Activated CD4-positive, alpha-beta memory T cell treated with anti-CD3 and anti-CD28 coated beads for 36 hours (primary cell): ENCODE results near the gene CALHM6. TPM values are rescaled to one million over a fixed set of nuclear protein-coding genes. Genes with fewer than 3 reads are reported as not detected.

Experiments used
- CTCF ChIA-PET: fragments of 350-600 bp; sonication (Branson Sonifier 250); formaldehyde crosslinking; loops from one replicate; lab custom pipeline; 2021; ENCODE audit warnings: antibody characterized with exemption, inconsistent platforms; lab: Charles Lee
- POLR2A ChIA-PET: fragments of 350-600 bp; sonication (Branson Sonifier 250); formaldehyde crosslinking; loops from one replicate; lab custom pipeline; 2021; ENCODE audit warnings: antibody characterized with exemption; lab: Charles Lee
- DNase-seq: peaks from one replicate; pipeline ENCODE4 v3.0.0-alpha.2; 2020
- H3K27ac Mint-ChIP-seq: one replicate; pipeline ENCODE4 v1.8.0; 2021; ENCODE audit warnings: mixed read lengths
- H3K27me3 Mint-ChIP-seq: one replicate; pipeline ENCODE4 v1.8.0; 2021; ENCODE audit warnings: mixed read lengths
- H3K36me3 Mint-ChIP-seq: one replicate; pipeline ENCODE4 v1.8.0; 2021; ENCODE audit warnings: mixed read lengths
- H3K4me1 Mint-ChIP-seq: one replicate; pipeline ENCODE4 v1.8.0; 2021; ENCODE audit warnings: low read depth, mixed read lengths
- H3K4me3 Mint-ChIP-seq: one replicate; pipeline ENCODE4 v1.8.0; 2021; ENCODE audit warnings: mild to moderate bottlenecking, mixed read lengths
- H3K9me3 Mint-ChIP-seq: one replicate; pipeline ENCODE4 v1.8.0; 2021; ENCODE audit warnings: mixed read lengths
- intact Hi-C: fragments of 100-400 bp; cut with micrococcal nuclease; formaldehyde crosslinking; loops from one replicate; pipeline ENCODE4 v1.15.1; 2023
- total RNA-seq, 2 experiments: library from RNA; stranded (reverse); gene quantifications; one replicate each; pipeline ENCODE4 v1.2.3, GENCODE V29; 2021

The CALHM6 gene
- total RNA-seq, 2 experiments from 2014 or later = 3.4 to 4.4 TPM

GRCh38 chr6:116461932-116462885 lies 1.0 kb downstream of the CALHM6 start:
- H3K9me3 Mint-ChIP-seq = no peaks in the 10 kb centered on the region
- no peak overlapping the region for H3K27ac Mint-ChIP-seq
- H3K4me1 Mint-ChIP-seq = peaks cover 22% of the 10 kb centered on the region
- peaks cover 32% of the 10 kb centered on the region for H3K27me3 Mint-ChIP-seq
- ChIA-PET POLR2A (no interaction called here), CTCF (interaction anchor here (0.8 kb wide), 1 partner anchor 17 kb away, joined by 5 read pairs; no protein-coding TSS in a partner anchor)
- DNase-seq = peak; percentile 62
- no peaks in the 10 kb centered on the region for H3K36me3 Mint-ChIP-seq
- H3K4me3 Mint-ChIP-seq = peak overlapping the region; percentile 60
- intact Hi-C loops = loop anchor here (5.0 kb wide), 2 partner anchors 90 to 175 kb away; partner anchors contain the start of gene DSE

GRCh38 chr6:116463301-116463700 lies 2.1 kb downstream of the CALHM6 start:
- H3K4me3 Mint-ChIP-seq = no peak overlapping the region
- peaks cover 32% of the 10 kb centered on the region for H3K27me3 Mint-ChIP-seq
- intact Hi-C loops = loop anchor here (5.0 kb wide), 2 partner anchors 91 to 176 kb away; partner anchors contain the start of gene DSE
- ChIA-PET POLR2A (interaction anchor here (0.7 to 1.1 kb wide), 2 partner anchors 184 to 190 kb away, joined by 3 to 5 read pairs; partner anchors contain the start of gene TSPYL1), CTCF (no interaction called here)
- H3K27ac Mint-ChIP-seq = no peak overlapping the region
- H3K9me3 Mint-ChIP-seq = no peaks in the 10 kb centered on the region
- H3K36me3 Mint-ChIP-seq = no peaks in the 10 kb centered on the region
- peaks cover 22% of the 10 kb centered on the region for H3K4me1 Mint-ChIP-seq
- DNase-seq = no peak

GRCh38 chr6:116465246-116465645 lies 4.1 kb downstream of the CALHM6 start:
- H3K36me3 Mint-ChIP-seq = no peaks in the 10 kb centered on the region

GRCh38 chr6:116467096-116467495 lies 5.9 kb downstream of the CALHM6 start:
- peaks cover 12% of the 10 kb centered on the region for H3K4me1 Mint-ChIP-seq
- H3K9me3 Mint-ChIP-seq = no peaks in the 10 kb centered on the region
- no peak overlapping the region for H3K27ac Mint-ChIP-seq
- H3K36me3 Mint-ChIP-seq = no peaks in the 10 kb centered on the region
- H3K27me3 Mint-ChIP-seq = peaks cover 21% of the 10 kb centered on the region
- intact Hi-C loops = no loop called here
- no peak for DNase-seq
- H3K4me3 Mint-ChIP-seq = no peak overlapping the region
- ChIA-PET CTCF (no interaction called here), POLR2A (interaction anchor here (0.6 kb wide), 1 partner anchor 335 kb away, joined by 4 read pairs; no protein-coding TSS in a partner anchor)

More at GRCh38 chr6:116465246-116465645, 4.1 kb downstream of the CALHM6 start:
- no peak overlapping the region for H3K4me3 Mint-ChIP-seq
- CTCF ChIA-PET = no interaction called here
- POLR2A ChIA-PET = no interaction called here
- no peak overlapping the region for H3K27ac Mint-ChIP-seq
- peaks cover 34% of the 10 kb centered on the region for H3K27me3 Mint-ChIP-seq
- intact Hi-C loops = no loop called here
- H3K4me1 Mint-ChIP-seq = peaks cover 22% of the 10 kb centered on the region
- H3K9me3 Mint-ChIP-seq = no peaks in the 10 kb centered on the region
- DNase-seq = peak; percentile 27

GRCh38 chr6:116467514-116467913 lies 6.3 kb downstream of the CALHM6 start:
- intact Hi-C loops = no loop called here
- ChIA-PET CTCF (no interaction called here), POLR2A (interaction anchor here (0.6 kb wide), 1 partner anchor 335 kb away, joined by 4 read pairs; no protein-coding TSS in a partner anchor)
- H3K36me3 Mint-ChIP-seq = no peaks in the 10 kb centered on the region
- H3K27me3 Mint-ChIP-seq = peaks cover 20% of the 10 kb centered on the region
- no peak for DNase-seq
- no peaks in the 10 kb centered on the region for H3K9me3 Mint-ChIP-seq
- peaks cover 10% of the 10 kb centered on the region for H3K4me1 Mint-ChIP-seq
- no peak overlapping the region for H3K4me3 Mint-ChIP-seq
- no peak overlapping the region for H3K27ac Mint-ChIP-seq

- Mint-ChIP-seq H3K27me3 (peaks cover 14% of the 10 kb centered on the region), H3K4me1 (peaks cover 7% of the 10 kb centered on the region), H3K4me3 (no peak overlapping the region), H3K27ac (no peak overlapping the region), H3K9me3 (no peaks in the 10 kb centered on the region), H3K36me3 (no peaks in the 10 kb centered on the region)
- POLR2A ChIA-PET = no interaction called here
- CTCF ChIA-PET = no interaction called here
- intact Hi-C loops = no loop called here
- no peak for DNase-seq
Measured at GRCh38 chr6:116468293-116468692, 7.1 kb downstream of the CALHM6 start.

GRCh38 chr6:116471531-116471930 lies 10.4 kb downstream of the CALHM6 start:
- no peaks in the 10 kb centered on the region for H3K9me3 Mint-ChIP-seq
- ChIA-PET CTCF (no interaction called here), POLR2A (no interaction called here)
- H3K4me3 Mint-ChIP-seq = no peak overlapping the region
- H3K4me1 Mint-ChIP-seq = peaks cover 18% of the 10 kb centered on the region
- H3K27me3 Mint-ChIP-seq = peaks cover 4% of the 10 kb centered on the region
- H3K36me3 Mint-ChIP-seq = no peaks in the 10 kb centered on the region
- DNase-seq = no peak
- no peak overlapping the region for H3K27ac Mint-ChIP-seq
- intact Hi-C loops = no loop called here

- CTCF ChIA-PET = no interaction called here
Measured at GRCh38 chr6:116472706-116473105, 11.5 kb downstream of the CALHM6 start.

GRCh38 chr6:116475141-116475540 lies 14.0 kb downstream of the CALHM6 start:
- Mint-ChIP-seq H3K9me3 (no peaks in the 10 kb centered on the region), H3K27me3 (peaks cover 2% of the 10 kb centered on the region), H3K4me1 (peaks cover 18% of the 10 kb centered on the region), H3K36me3 (no peaks in the 10 kb centered on the region), H3K27ac (no peak overlapping the region), H3K4me3 (no peak overlapping the region)
- intact Hi-C loops = no loop called here
- POLR2A ChIA-PET = no interaction called here
- CTCF ChIA-PET = no interaction called here
- no peak for DNase-seq

More at GRCh38 chr6:116472706-116473105, 11.5 kb downstream of the CALHM6 start:
- POLR2A ChIA-PET = no interaction called here
- H3K27me3 Mint-ChIP-seq = peaks cover 4% of the 10 kb centered on the region
- H3K4me1 Mint-ChIP-seq = peaks cover 18% of the 10 kb centered on the region
- no peaks in the 10 kb centered on the region for H3K36me3 Mint-ChIP-seq
- DNase-seq = no peak
- no peak overlapping the region for H3K27ac Mint-ChIP-seq
- H3K4me3 Mint-ChIP-seq = no peak overlapping the region
- no peaks in the 10 kb centered on the region for H3K9me3 Mint-ChIP-seq
- intact Hi-C loops = no loop called here

- no peaks in the 10 kb centered on the region for H3K36me3 Mint-ChIP-seq
- H3K9me3 Mint-ChIP-seq = no peaks in the 10 kb centered on the region
- ChIA-PET POLR2A (no interaction called here), CTCF (no interaction called here)
- no peak overlapping the region for H3K27ac Mint-ChIP-seq
- H3K27me3 Mint-ChIP-seq = peaks cover 2% of the 10 kb centered on the region
- no peak overlapping the region for H3K4me3 Mint-ChIP-seq
- intact Hi-C loops = no loop called here
- peaks cover 18% of the 10 kb centered on the region for H3K4me1 Mint-ChIP-seq
- DNase-seq = peak; percentile 42
Measured at GRCh38 chr6:116476002-116476678, 15.0 kb downstream of the CALHM6 start.

- Mint-ChIP-seq H3K27ac (no peak overlapping the region), H3K27me3 (peaks cover 15% of the 10 kb centered on the region)
- CTCF ChIA-PET = no interaction called here
Measured at GRCh38 chr6:116482780-116483179, 21.6 kb downstream of the CALHM6 start.

GRCh38 chr6:116483616-116484015 lies 22.4 kb downstream of the CALHM6 start:
- no peaks in the 10 kb centered on the region for H3K4me1 Mint-ChIP-seq
- H3K36me3 Mint-ChIP-seq = no peaks in the 10 kb centered on the region
- no peak overlapping the region for H3K4me3 Mint-ChIP-seq
- H3K27me3 Mint-ChIP-seq = peaks cover 20% of the 10 kb centered on the region
- H3K27ac Mint-ChIP-seq = no peak overlapping the region
- intact Hi-C loops = no loop called here
- DNase-seq = no peak
- POLR2A ChIA-PET = no interaction called here
- CTCF ChIA-PET = no interaction called here
- H3K9me3 Mint-ChIP-seq = no peaks in the 10 kb centered on the region

More at GRCh38 chr6:116482780-116483179, 21.6 kb downstream of the CALHM6 start:
- no peaks in the 10 kb centered on the region for H3K4me1 Mint-ChIP-seq
- H3K36me3 Mint-ChIP-seq = no peaks in the 10 kb centered on the region
- POLR2A ChIA-PET = no interaction called here
- DNase-seq = no peak
- no peaks in the 10 kb centered on the region for H3K9me3 Mint-ChIP-seq
- H3K4me3 Mint-ChIP-seq = no peak overlapping the region
- intact Hi-C loops = no loop called here
